H9 (cell line): Measurements from ENCODE around the gene MAPK8. TPM values are rescaled to one million over a fixed set of nuclear protein-coding genes. Genes with fewer than 3 reads are reported as not detected.

Source experiments
- DNase-seq: peaks from one replicate; pipeline ENCODE4 v3.0.0-alpha.2; 2017
- H2AFZ ChIP-seq: one replicate; pipeline ENCODE4 v1.6.1; 2013; ENCODE audit warnings: mild to moderate bottlenecking, low read length, control low read depth, moderate library complexity
- H2AK5ac ChIP-seq: 2 replicates; pipeline ENCODE4 v1.6.1; 2013; ENCODE audit warnings: low read length, control low read depth, mixed read lengths; ENCODE audit not compliant: insufficient read length
- H2BK120ac ChIP-seq: one replicate; pipeline ENCODE4 v1.6.1; 2013; ENCODE audit warnings: low read depth, mild to moderate bottlenecking, low read length, control low read depth, inconsistent platforms; ENCODE audit not compliant: poor library complexity, severe bottlenecking
- H2BK12ac ChIP-seq: 2 replicates; pipeline ENCODE4 v1.6.1; 2013; ENCODE audit warnings: low read length, control low read depth, mixed read lengths, low read depth; ENCODE audit not compliant: insufficient read length
- H2BK15ac ChIP-seq: 2 replicates; pipeline ENCODE4 v1.6.1; 2013; ENCODE audit warnings: low read depth, low read length, control low read depth
- H2BK20ac ChIP-seq: one replicate; pipeline ENCODE4 v1.6.1; 2013; ENCODE audit warnings: low read depth, mild to moderate bottlenecking, low read length, control low read depth, inconsistent platforms; ENCODE audit not compliant: poor library complexity, severe bottlenecking
- H2BK5ac ChIP-seq: 2 replicates; pipeline ENCODE4 v1.6.1; 2013; ENCODE audit warnings: low read length, control low read depth, mixed read lengths; ENCODE audit not compliant: insufficient read length
- H3K14ac ChIP-seq: 2 replicates; pipeline ENCODE4 v1.6.1; 2013; ENCODE audit warnings: low read length, control low read depth; ENCODE audit not compliant: insufficient read depth
- H3K18ac ChIP-seq: 2 replicates; pipeline ENCODE4 v1.6.1; 2013; ENCODE audit warnings: low read depth, mild to moderate bottlenecking, mixed read lengths, low read length, control low read depth; ENCODE audit not compliant: insufficient read length
- H3K23ac ChIP-seq: 2 replicates; pipeline ENCODE4 v1.6.1; 2013; ENCODE audit warnings: low read length, control low read depth, mixed read lengths, low read depth; ENCODE audit not compliant: insufficient read length
- H3K23me2 ChIP-seq: 2 replicates; pipeline ENCODE4 v1.6.1; 2013; ENCODE audit warnings: low read depth, mild to moderate bottlenecking, mixed read lengths, low read length, control low read depth; ENCODE audit not compliant: insufficient read length, poor library complexity, severe bottlenecking
- H3K27ac ChIP-seq: 2 replicates; pipeline ENCODE4 v1.5.1; 2013; ENCODE audit warnings: low read length, control low read depth, mixed read lengths, low read depth; ENCODE audit not compliant: insufficient read length
- H3K27me3 ChIP-seq: 2 replicates; pipeline ENCODE4 v1.6.1; 2013; ENCODE audit warnings: low read length, control low read depth, inconsistent platforms; ENCODE audit not compliant: insufficient read depth
- H3K4ac ChIP-seq: 2 replicates; pipeline ENCODE4 v1.6.1; 2013; ENCODE audit warnings: low read depth, mild to moderate bottlenecking, control low read depth, inconsistent platforms, low read length, moderate library complexity
- H3K4me1 ChIP-seq: 2 replicates; pipeline ENCODE4 v1.6.1; 2013; ENCODE audit warnings: low read length, control low read depth, inconsistent platforms; ENCODE audit not compliant: insufficient read depth
- H3K4me2 ChIP-seq: 2 replicates; pipeline ENCODE4 v1.6.1; 2013; ENCODE audit warnings: low read length, control low read depth, mixed read lengths; ENCODE audit not compliant: insufficient read length, insufficient read depth
- H3K56ac ChIP-seq: 2 replicates; pipeline ENCODE4 v1.6.1; 2013; ENCODE audit warnings: low read depth, mild to moderate bottlenecking, mixed read lengths, low read length, control low read depth; ENCODE audit not compliant: insufficient read length
- H3K79me1 ChIP-seq: 2 replicates; pipeline ENCODE4 v1.6.1; 2013; ENCODE audit warnings: low read depth, mild to moderate bottlenecking, moderate library complexity, low read length, control low read depth, inconsistent platforms; ENCODE audit not compliant: insufficient read depth, poor library complexity, severe bottlenecking
- H3K79me2 ChIP-seq: 2 replicates; pipeline ENCODE4 v1.6.1; 2013; ENCODE audit warnings: low read length, control low read depth, inconsistent platforms; ENCODE audit not compliant: insufficient read depth
- H3K9ac ChIP-seq: 2 replicates; pipeline ENCODE4 v1.6.1; 2013; ENCODE audit warnings: low read length, control low read depth, mixed read lengths; ENCODE audit not compliant: insufficient read length; ENCODE audit errors: extremely low read depth
- H3K9me3 ChIP-seq: one replicate; pipeline ENCODE4 v1.6.1; 2013; ENCODE audit warnings: low read depth, low read length, inconsistent platforms; ENCODE audit not compliant: control insufficient read depth
- H3T11ph ChIP-seq: one replicate; pipeline ENCODE4 v1.6.1; 2013; ENCODE audit warnings: mild to moderate bottlenecking, low read length, control low read depth, inconsistent platforms
- H4K20me1 ChIP-seq: one replicate; pipeline ENCODE4 v1.6.1; 2013; ENCODE audit not compliant: control insufficient read depth, insufficient read length, insufficient read depth
- H4K5ac ChIP-seq: 2 replicates; pipeline ENCODE4 v1.6.1; 2013; ENCODE audit warnings: low read depth, mild to moderate bottlenecking, mixed read lengths, low read length, control low read depth; ENCODE audit not compliant: insufficient read length
- H4K8ac ChIP-seq: replicated peaks from 2 replicates; pipeline ENCODE4 v1.6.1; 2013; ENCODE audit warnings: low read length, control low read depth, mixed read lengths, low read depth; ENCODE audit not compliant: insufficient read length
- H4K91ac ChIP-seq: 2 replicates; pipeline ENCODE4 v1.6.1; 2013; ENCODE audit warnings: low read depth, mild to moderate bottlenecking, moderate library complexity, mixed read lengths, low read length, control low read depth; ENCODE audit not compliant: insufficient read length
- H3K27ac Mint-ChIP-seq, 3 experiments: 2 replicates in 2 of 3; 3 replicates in 1 of 3; pipeline ENCODE4 v1.8.0; 2020 to 2021; ENCODE audit warnings: mixed read lengths in 3 of 3, mild to moderate bottlenecking in 1 of 3, moderate library complexity in 1 of 3
- H3K27me3 Mint-ChIP-seq: 2 replicates; pipeline ENCODE4 v1.8.0; 2021; ENCODE audit warnings: low read depth, mild to moderate bottlenecking, moderate library complexity, mixed read lengths
- H3K36me3 Mint-ChIP-seq, 3 experiments: 2 replicates in 2 of 3; 3 replicates in 1 of 3; pipeline ENCODE4 v1.8.0; 2020 to 2021; ENCODE audit warnings: low read depth in 3 of 3, mixed read lengths in 3 of 3; ENCODE audit not compliant: insufficient read depth in 1 of 3
- H3K4me1 Mint-ChIP-seq, 2 experiments: 2 replicates each; pipeline ENCODE4 v1.8.0; 2020; ENCODE audit warnings: mixed read lengths in 2 of 2
- H3K4me3 Mint-ChIP-seq, 2 experiments: 2 replicates in 1 of 2; 3 replicates in 1 of 2; pipeline ENCODE4 v1.8.0; 2020 to 2021; ENCODE audit warnings: mild to moderate bottlenecking in 2 of 2, mixed read lengths in 2 of 2, moderate library complexity in 1 of 2
- H3K9me3 Mint-ChIP-seq, 2 experiments: 2 replicates in 1 of 2; 3 replicates in 1 of 2; pipeline ENCODE4 v1.8.0; 2020; ENCODE audit warnings: mild to moderate bottlenecking in 2 of 2, mixed read lengths in 2 of 2, moderate library complexity in 1 of 2
- WGBS: extraction: QIAGEN DNeasy Blood & Tissue Kit; methylation state at CpG from one replicate; pipeline ENCODE4 v1.1.7; 2013; ENCODE audit warnings: missing lambda C conversion rate, low lambda C conversion rate, mixed read lengths; ENCODE audit not compliant: insufficient read length; ENCODE audit errors: extremely low coverage; 5-methylcytosine and 5-hydroxymethylcytosine counted together
- total RNA-seq: library from RNA; stranded (reverse); gene quantifications from 2 replicates; pipeline ENCODE4 v1.2.1, GENCODE V29; 2021
- TF ChIP-seq, protein P1 (sequence below): fragments of 200-600 bp; sonication (generic); conservative IDR thresholded peaks from 3 replicates; pipeline ENCODE4 v1.8.0; 2021; ENCODE audit warnings: antibody characterized with exemption, mild to moderate bottlenecking

Gene MAPK8
- total RNA-seq, 1 experiment from 2014 or later, result 52.0 TPM

GRCh38 chr10:48411510-48411909 is 105.0 kb downstream of the MAPK8 start:
- H3K27me3 Mint-ChIP-seq, result no peaks in the 10 kb centered on the region
- no peak overlapping the region for H3K27ac ChIP-seq

More at GRCh38 chr10:48411510-48411909, 105.0 kb downstream of the MAPK8 start:
- no peak overlapping the region for H3K56ac ChIP-seq
- H2BK5ac ChIP-seq, result no peak overlapping the region
- no peak for DNase-seq
- Mint-ChIP-seq H3K4me1 (peaks cover 5 to 7% of the 10 kb centered on the region in 2 experiments; a peak in 3 of 4 replicates), H3K4me3 (no peak overlapping the region), H3K9me3 (peaks cover 11 to 12% of the 10 kb centered on the region in 2 experiments), H3K36me3 (peaks cover 17 to 37% (median 29%) of the 10 kb centered on the region in 3 experiments), H3K27ac (no peak overlapping the region)
- no peaks in the 10 kb centered on the region for H3K9me3 ChIP-seq
- H3K27me3 ChIP-seq, result no peaks in the 10 kb centered on the region
- no peak overlapping the region for H2BK20ac ChIP-seq
- no peak overlapping the region for H3K18ac ChIP-seq
- H2BK120ac ChIP-seq, result no peak overlapping the region
- WGBS, result no CpG with 5 or more reads among the region's 2 CpGs
- H3K14ac ChIP-seq, result no peak overlapping the region
- H3K4me1 ChIP-seq, result no peaks in the 10 kb centered on the region
- H2BK12ac ChIP-seq, result no peak overlapping the region
- H3T11ph ChIP-seq, result no peak overlapping the region
- H3K4me2 ChIP-seq, result no peak overlapping the region
- no peaks in the 10 kb centered on the region for H3K23me2 ChIP-seq
- no peak overlapping the region for H3K4ac ChIP-seq
- no peak overlapping the region for H3K23ac ChIP-seq
- H2AK5ac ChIP-seq, result no peak overlapping the region
- H3K79me2 ChIP-seq, result no peaks in the 10 kb centered on the region
- no peak overlapping the region for H2BK15ac ChIP-seq
- no peak overlapping the region for H4K5ac ChIP-seq
- H2AFZ ChIP-seq, result no peak overlapping the region
- H3K79me1 ChIP-seq, result no peaks in the 10 kb centered on the region
- no peak overlapping the region for H4K91ac ChIP-seq
- TF ChIP-seq, protein P1, sequence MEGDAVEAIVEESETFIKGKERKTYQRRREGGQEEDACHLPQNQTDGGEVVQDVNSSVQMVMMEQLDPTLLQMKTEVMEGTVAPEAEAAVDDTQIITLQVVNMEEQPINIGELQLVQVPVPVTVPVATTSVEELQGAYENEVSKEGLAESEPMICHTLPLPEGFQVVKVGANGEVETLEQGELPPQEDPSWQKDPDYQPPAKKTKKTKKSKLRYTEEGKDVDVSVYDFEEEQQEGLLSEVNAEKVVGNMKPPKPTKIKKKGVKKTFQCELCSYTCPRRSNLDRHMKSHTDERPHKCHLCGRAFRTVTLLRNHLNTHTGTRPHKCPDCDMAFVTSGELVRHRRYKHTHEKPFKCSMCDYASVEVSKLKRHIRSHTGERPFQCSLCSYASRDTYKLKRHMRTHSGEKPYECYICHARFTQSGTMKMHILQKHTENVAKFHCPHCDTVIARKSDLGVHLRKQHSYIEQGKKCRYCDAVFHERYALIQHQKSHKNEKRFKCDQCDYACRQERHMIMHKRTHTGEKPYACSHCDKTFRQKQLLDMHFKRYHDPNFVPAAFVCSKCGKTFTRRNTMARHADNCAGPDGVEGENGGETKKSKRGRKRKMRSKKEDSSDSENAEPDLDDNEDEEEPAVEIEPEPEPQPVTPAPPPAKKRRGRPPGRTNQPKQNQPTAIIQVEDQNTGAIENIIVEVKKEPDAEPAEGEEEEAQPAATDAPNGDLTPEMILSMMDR, result no peak
- no peaks in the 10 kb centered on the region for H4K20me1 ChIP-seq
- no peak overlapping the region for H4K8ac ChIP-seq
- no peak overlapping the region for H3K9ac ChIP-seq
